Renal cortical epithelial cell (primary cell): ENCODE results near the gene RGL3. TPM values are rescaled to one million over a fixed set of nuclear protein-coding genes. Genes with fewer than 3 reads are reported as not detected.
"Not testable (repeated sequence)": the region's sequence is repeated elsewhere in the genome, so short reads cannot be mapped to it uniquely, and the experiment has no call there.

Source experiments
- DNase-seq: peaks from one replicate; pipeline ENCODE4 v3.0.0-alpha.2; 2011; ENCODE audit warnings: low read depth
- total RNA-seq: library from RNA; depleted of rRNA; stranded (reverse); fragments of >200 nt; gene quantifications from 2 replicates; pipeline ENCODE4 v1.2.3, GENCODE V29; 2014

The RGL3 gene
- total RNA-seq, 1 donor from 2014 or later: 11.2 TPM

DNA sequence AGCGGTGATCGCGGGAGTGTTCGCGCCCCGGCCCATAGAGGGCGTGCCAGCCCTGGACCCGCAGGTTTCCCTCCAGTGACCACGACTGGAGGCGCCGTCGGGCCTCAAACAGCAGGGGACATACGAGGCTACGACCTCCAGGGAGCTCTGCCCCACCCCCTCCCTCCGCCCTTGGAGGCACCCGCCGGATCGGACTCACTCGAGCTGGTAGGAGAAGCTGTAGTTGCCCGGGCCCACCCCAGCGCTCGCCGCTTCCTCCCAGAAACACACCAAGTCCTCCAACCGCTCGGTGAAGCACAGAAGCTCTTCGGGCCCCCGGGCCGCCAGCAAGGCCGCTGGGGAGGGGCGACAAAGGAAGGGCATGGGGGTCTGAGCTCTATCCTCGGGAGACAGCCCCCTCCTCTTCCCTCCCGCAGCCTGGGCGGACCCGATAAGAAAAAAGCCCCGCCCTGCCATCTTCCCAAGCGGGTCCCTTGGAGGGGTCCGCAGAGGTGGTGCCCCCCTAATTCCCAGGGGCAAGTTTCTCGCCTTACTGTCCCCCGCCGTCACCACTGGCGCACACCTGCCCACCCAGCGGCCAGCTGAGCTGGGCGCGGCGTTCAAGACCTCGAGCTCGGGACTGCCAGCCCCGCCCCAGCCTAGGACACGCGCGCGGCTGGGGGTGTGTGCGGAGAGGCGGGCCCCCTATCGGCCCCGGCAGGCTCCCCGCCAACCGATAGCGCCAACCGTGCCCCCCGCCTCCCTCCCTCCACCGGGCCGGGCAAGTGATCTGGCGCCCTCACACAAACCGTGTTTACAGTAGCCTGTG lies 36.0 kb downstream of the RGL3 start:
- DNase-seq: no peak

GRCh38 chr19:11380653-11381537 lies 38.2 kb downstream of the RGL3 start:
- peak; percentile 91 for DNase-seq

DNA sequence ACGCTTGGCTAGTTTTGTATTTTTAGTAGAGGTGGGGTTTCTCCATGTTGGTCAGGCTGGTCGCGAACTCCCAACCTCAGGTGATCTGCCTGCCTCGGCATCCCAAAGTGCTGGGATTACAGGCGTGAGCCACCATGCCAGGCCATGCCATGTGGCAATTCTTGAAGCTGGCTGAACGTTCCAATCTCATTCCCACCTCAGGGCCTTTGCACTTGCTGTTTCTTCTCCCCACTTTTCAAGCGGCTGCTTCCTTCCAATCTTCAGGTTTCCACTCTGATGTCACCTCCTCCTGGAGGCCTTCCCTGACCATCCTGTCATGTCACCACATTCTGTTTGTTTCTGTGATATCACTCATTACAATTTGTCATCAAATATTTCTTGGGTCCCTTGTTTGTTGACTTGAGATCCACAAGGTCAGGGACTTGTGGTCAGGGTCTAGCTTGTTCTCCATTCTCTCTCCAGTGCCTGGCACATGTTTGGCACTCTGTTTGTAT lies 39.2 kb downstream of the RGL3 start:
- no peak for DNase-seq

GRCh38 chr19:11379269-11379845 lies 39.8 kb downstream of the RGL3 start:
- DNase-seq: not testable (repeated sequence)

DNA sequence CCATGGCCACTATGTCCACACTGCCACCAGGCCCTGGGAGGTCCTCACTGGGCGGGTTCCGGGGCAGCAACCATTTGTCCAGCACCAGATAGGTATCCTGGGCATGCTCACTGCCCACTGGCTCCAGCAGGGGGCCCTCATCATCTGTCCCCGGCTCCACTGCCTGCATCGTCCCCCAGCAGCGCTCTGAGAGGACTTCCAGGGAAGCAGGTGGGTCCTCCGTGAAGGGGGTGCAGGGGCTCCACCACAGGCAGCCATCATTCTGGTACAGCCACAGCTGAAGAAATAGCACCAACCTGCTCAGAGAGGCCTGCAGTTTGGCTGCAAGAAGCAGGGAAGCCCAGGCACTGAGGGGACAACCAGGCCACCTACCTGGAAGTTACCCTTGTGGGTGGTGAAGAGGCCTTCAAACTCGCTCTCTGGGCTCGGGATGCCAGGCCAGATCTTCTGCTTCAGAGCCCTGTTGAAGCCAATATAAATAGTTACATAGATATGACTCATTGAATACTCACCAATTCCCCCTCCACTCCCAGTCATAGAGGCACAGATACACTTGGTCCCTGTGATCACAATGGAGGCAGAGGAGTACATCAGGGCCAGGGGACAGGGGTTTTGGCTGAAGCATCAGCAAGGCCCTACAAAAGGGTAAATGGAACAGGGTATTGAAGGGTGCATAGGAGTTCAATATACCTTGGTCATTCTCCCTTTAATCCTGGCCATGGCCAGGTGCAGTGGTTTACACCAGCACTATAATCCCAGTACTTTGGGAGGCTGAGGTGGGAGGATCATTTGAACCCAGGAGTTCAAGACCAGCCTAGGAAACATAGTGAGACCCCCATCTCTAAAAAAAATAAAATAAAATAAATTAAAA lies 40.6 kb downstream of the RGL3 start:
- peak; percentile 78 for DNase-seq

GRCh38 chr19:11377756-11378155 lies 41.4 kb downstream of the RGL3 start:
- DNase-seq: no peak

DNA sequence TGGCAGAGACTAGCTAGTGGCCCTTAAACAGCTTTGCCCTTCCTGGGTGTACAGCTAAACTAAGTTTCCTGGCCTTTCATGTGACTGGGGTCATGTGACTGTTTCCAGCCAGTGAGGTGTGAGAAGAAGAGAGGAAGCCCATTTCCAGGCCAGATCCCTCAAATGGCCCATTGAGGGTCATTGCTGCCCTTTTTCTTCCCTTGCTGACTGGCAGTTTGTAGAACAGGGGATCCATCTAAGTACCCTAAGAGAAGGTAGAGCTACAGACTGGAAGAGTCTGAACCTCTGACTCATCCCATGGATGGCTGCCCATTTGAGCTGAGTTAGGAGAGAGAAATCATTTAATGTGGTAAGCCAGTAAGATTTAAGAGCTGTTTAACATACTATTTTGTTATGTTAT lies 41.9 kb downstream of the RGL3 start:
- peak; percentile 88 for DNase-seq

DNA sequence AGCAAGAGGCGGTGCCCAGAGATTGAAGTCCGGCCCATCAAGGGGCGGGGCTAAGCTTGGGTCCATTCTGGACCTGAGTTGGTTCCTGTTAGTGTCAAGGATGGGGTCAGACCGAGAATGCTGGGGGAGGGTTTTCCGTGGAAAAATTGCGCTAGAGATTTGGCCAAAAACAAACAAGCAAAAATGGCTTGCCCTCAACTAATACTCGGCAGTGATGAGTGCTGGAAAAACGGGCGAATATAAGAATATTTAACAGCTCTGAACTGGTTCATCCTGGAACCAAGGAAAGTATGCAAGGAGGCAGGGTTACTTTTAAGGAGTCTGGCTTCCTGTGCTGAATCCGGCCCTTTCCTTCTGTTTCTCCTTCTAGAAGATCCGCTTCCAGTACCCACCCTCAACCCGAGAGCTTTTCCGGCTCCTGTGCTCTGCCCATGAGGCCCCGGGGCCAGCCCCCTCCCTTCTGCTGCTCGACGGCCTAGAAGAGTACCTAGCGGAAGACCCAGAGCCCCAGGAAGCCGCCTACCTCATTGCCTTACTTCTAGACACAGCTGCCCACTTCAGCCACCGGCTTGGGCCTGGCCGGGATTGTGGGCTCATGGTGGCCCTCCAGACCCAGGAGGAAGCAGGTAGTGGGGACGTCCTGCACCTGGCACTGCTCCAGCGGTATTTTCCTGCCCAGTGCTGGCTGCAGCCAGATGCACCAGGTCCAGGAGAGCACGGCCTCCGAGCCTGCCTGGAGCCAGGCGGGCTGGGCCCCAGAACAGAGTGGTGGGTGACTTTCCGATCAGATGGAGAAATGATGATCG lies 43.8 kb downstream of the RGL3 start:
- no peak for DNase-seq

GRCh38 chr19:11374433-11375142 lies 44.5 kb downstream of the RGL3 start, which contains the start of gene SWSAP1:
Gene SWSAP1, plus strand, starts transcription at chr19:11374666. Its CDS starts 15 bp downstream, at chr19:11374681.
- DNase-seq: peak; percentile 99

GRCh38 chr19:11373885-11374432 lies 45.2 kb downstream of the RGL3 start:
- DNase-seq: no peak

DNA sequence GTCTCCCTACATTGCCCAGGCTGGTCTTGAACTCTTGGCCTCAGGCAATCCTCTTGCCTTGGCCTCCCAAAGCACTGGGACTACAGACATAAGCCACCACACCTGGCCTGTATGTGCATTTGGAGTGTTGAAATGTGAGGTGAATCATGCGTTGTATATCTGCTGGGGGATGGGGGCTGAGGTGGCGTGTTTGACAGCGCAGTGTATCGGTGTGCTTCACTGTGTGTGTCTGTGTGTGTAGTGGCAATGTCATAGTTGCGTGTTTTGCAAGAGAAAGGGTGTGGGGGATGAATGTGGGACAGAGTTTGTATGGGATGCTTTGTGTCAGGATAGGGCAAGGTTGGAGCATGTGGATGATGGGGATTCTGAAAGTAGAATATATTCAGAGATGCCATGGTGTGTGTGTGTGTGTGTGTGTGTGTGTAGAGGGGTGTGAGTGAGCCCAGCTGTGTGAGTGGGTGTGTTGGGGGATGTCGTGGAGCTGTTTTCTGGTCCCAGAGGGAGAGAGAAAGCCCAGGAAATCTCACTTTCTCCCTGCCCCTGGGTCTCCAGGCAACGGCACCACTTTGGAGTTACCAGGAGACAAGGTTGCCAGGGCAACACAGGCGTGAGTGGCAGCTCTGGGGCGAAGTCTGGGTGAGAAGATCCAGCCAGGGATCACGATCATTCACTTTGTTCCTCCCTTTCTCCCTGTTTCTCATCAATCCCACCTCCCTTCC lies 45.8 kb downstream of the RGL3 start:
- DNase-seq: no peak

- DNase-seq: no peak
Observed at GRCh38 chr19:11370744-11371143, 48.4 kb downstream of the RGL3 start.

DNA sequence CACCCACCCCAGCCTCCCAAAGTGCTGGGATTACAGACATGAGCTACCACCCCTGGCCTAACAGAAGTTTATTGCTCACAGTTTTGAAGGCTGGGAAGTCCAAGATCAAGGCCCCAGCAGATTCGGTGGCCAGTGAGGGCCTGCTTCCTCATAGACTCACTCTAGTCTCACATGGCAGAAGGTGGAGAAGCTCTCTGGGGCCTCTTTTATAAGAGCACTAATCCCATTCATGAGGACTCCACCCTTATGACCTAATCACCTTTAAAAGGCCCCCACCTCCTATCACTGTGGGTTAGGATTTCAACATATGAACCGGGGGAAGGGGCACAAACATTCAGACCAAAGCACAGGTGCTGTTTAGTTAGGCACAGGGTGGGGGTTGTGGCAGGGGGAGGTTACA lies 51.6 kb downstream of the RGL3 start:
- no peak for DNase-seq

DNA sequence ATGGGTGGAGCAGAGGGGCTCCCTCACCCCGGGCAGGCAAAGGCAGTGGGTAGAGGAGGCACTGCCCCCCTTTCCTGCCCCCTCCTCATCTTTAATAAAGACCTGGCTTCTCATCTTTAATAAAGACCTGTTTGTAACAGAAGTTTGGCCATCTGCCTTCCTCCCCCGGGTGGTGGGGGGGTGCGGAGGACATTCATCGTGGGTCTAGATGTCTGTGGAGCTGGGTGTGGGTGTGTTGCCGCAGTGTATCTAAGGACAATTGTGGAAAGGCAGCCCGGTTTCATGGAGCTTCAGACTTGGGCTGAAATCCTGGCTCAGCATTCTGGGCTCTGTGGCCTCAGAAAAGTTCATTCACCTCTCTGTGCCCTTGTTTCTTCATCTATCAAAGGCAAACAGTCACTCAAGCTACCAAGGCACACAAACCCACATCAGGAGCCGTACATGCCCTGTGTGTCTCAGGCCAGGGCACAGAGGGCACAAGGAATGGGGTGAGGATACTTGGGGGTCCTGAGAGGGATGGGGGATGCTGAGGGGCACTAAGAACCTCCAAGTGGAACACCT lies 53.5 kb downstream of the RGL3 start:
- DNase-seq: no peak

GRCh38 chr19:11364935-11365334 lies 54.2 kb downstream of the RGL3 start:
- DNase-seq: no peak

GRCh38 chr19:11364296-11364904 lies 54.7 kb downstream of the RGL3 start:
- DNase-seq: no peak

- DNase-seq: no peak
Observed at GRCh38 chr19:11363881-11364280, 55.2 kb downstream of the RGL3 start.
